ENCODE measurements around the gene PFDN1.

PFDN1 gene

DNA sequence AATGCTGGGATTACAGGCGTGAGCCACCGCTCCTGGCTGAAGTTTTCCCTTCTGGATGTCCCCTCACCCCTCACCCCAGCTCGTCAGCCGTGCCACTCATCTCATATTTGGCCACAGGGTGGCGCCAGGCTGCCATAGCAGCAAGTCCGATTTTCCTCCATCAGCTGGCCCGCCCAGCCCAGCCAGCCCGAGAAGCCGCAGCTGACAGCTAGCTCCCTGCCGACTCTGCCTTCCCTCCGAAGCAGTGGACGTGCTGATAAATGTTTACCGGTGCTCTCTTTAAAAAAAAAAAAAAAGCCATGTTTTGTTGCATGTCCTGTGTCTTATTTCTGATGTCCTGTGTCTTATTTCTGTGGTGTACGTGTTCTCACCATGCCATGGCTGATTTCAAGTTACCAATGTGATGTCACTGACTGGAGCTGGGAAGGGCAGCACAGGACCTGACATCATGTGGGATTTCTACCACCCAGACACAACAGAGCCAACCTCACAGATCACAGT is 58.3 kb downstream of the PFDN1 start:
- no peaks in the 10 kb centered on the region for H3K9me3 ChIP-seq (ENCODE audit: low read length)
- H3K36me3 ChIP-seq (ENCODE audit: insufficient read depth, low read length): peaks cover 5% of the 10 kb centered on the region; the same call in 1 of the 2 replicates
- peak overlapping the region; percentile 44; the same call in 1 of the 2 replicates for H3K9ac ChIP-seq (ENCODE audit: low read length)
- H3K27me3 ChIP-seq (ENCODE audit: insufficient read depth, low read length): no peaks in the 10 kb centered on the region
- TF ChIP-seq EZH2 (IDR thresholded peaks at IDR 0.05; ENCODE audit: borderline replicate concordance, low read length): no peak
- TF ChIP-seq, protein P1, sequence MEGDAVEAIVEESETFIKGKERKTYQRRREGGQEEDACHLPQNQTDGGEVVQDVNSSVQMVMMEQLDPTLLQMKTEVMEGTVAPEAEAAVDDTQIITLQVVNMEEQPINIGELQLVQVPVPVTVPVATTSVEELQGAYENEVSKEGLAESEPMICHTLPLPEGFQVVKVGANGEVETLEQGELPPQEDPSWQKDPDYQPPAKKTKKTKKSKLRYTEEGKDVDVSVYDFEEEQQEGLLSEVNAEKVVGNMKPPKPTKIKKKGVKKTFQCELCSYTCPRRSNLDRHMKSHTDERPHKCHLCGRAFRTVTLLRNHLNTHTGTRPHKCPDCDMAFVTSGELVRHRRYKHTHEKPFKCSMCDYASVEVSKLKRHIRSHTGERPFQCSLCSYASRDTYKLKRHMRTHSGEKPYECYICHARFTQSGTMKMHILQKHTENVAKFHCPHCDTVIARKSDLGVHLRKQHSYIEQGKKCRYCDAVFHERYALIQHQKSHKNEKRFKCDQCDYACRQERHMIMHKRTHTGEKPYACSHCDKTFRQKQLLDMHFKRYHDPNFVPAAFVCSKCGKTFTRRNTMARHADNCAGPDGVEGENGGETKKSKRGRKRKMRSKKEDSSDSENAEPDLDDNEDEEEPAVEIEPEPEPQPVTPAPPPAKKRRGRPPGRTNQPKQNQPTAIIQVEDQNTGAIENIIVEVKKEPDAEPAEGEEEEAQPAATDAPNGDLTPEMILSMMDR (IDR thresholded peaks at IDR 0.05; ENCODE audit: low read length): peak; percentile 83
- H3K79me2 ChIP-seq (ENCODE audit: insufficient read depth, low read length): no peaks in the 10 kb centered on the region; the same call in 1 of the 2 replicates
- H2AFZ ChIP-seq (ENCODE audit: low read length): no peak overlapping the region
- peaks cover 65% of the 10 kb centered on the region for H3K4me1 ChIP-seq (ENCODE audit: insufficient read depth, low read length, severe bottlenecking)
- peaks cover 5% of the 10 kb centered on the region; the same call in 1 of the 2 replicates for H3F3A ChIP-seq (ENCODE audit: insufficient read depth, low read length)
- no peaks in the 10 kb centered on the region for H4K20me1 ChIP-seq (ENCODE audit: insufficient read depth, low read length)
- peak overlapping the region; percentile 79 for H3K27ac ChIP-seq (ENCODE audit: low read depth, low read length, poor library complexity, severe bottlenecking)
- H3K4me2 ChIP-seq (ENCODE audit: low read length): peak overlapping the region; percentile 59
- H3K4me3 ChIP-seq (ENCODE audit: low read depth, low read length, poor library complexity, severe bottlenecking): peak overlapping the region; percentile 37
- H3K9me2 ChIP-seq (ENCODE audit: low read depth, low read length): no peaks in the 10 kb centered on the region

GRCh38 chr5:140243706-140244250 is 59.1 kb downstream of the PFDN1 start:
- Histone ChIP-seq H3K9ac (ENCODE audit: low read length) (no peak overlapping the region), H3K27ac (ENCODE audit: low read depth, low read length, poor library complexity, severe bottlenecking) (peak overlapping the region; percentile 34), H4K20me1 (ENCODE audit: insufficient read depth, low read length) (no peaks in the 10 kb centered on the region), H3K4me1 (ENCODE audit: insufficient read depth, low read length, severe bottlenecking) (peaks cover 57% of the 10 kb centered on the region), H3K9me2 (ENCODE audit: low read depth, low read length) (no peaks in the 10 kb centered on the region), H3K79me2 (ENCODE audit: insufficient read depth, low read length) (no peaks in the 10 kb centered on the region; the same call in 1 of the 2 replicates), H3K27me3 (ENCODE audit: insufficient read depth, low read length) (no peaks in the 10 kb centered on the region), H3K9me3 (ENCODE audit: low read length) (no peaks in the 10 kb centered on the region), H3K36me3 (ENCODE audit: insufficient read depth, low read length) (peaks cover 5% of the 10 kb centered on the region; the same call in 1 of the 2 replicates), H3F3A (ENCODE audit: insufficient read depth, low read length) (no peaks in the 10 kb centered on the region), H3K4me3 (ENCODE audit: low read depth, low read length, poor library complexity, severe bottlenecking) (no peak overlapping the region), H2AFZ (ENCODE audit: low read length) (no peak overlapping the region), H3K4me2 (ENCODE audit: low read length) (no peak overlapping the region)
- TF ChIP-seq, protein P1 (IDR thresholded peaks at IDR 0.05; ENCODE audit: low read length): no peak
- no peak for TF ChIP-seq EZH2 (IDR thresholded peaks at IDR 0.05; ENCODE audit: borderline replicate concordance, low read length)

GRCh38 chr5:140242890-140243585 is 59.9 kb downstream of the PFDN1 start:
- H3K9me2 ChIP-seq (ENCODE audit: low read depth, low read length): no peaks in the 10 kb centered on the region
- H3K36me3 ChIP-seq (ENCODE audit: insufficient read depth, low read length): peaks cover 5% of the 10 kb centered on the region; the same call in 1 of the 2 replicates
- H3K9me3 ChIP-seq (ENCODE audit: low read length): no peaks in the 10 kb centered on the region
- H4K20me1 ChIP-seq (ENCODE audit: insufficient read depth, low read length): no peaks in the 10 kb centered on the region
- H3K27ac ChIP-seq (ENCODE audit: low read depth, low read length, poor library complexity, severe bottlenecking): peak overlapping the region; percentile 31
- H3K79me2 ChIP-seq (ENCODE audit: insufficient read depth, low read length): no peaks in the 10 kb centered on the region; the same call in 1 of the 2 replicates
- H3K9ac ChIP-seq (ENCODE audit: low read length): no peak overlapping the region
- H3K27me3 ChIP-seq (ENCODE audit: insufficient read depth, low read length): no peaks in the 10 kb centered on the region
- TF ChIP-seq, protein P1 (IDR thresholded peaks at IDR 0.05; ENCODE audit: low read length): no peak
- TF ChIP-seq EZH2 (IDR thresholded peaks at IDR 0.05; ENCODE audit: borderline replicate concordance, low read length): no peak
- H3K4me3 ChIP-seq (ENCODE audit: low read depth, low read length, poor library complexity, severe bottlenecking): no peak overlapping the region
- H3F3A ChIP-seq (ENCODE audit: insufficient read depth, low read length): no peaks in the 10 kb centered on the region
- peaks cover 54% of the 10 kb centered on the region for H3K4me1 ChIP-seq (ENCODE audit: insufficient read depth, low read length, severe bottlenecking)
- H3K4me2 ChIP-seq (ENCODE audit: low read length): no peak overlapping the region
- no peak overlapping the region for H2AFZ ChIP-seq (ENCODE audit: low read length)
